ENCODE results near the gene FREY1.

DNA sequence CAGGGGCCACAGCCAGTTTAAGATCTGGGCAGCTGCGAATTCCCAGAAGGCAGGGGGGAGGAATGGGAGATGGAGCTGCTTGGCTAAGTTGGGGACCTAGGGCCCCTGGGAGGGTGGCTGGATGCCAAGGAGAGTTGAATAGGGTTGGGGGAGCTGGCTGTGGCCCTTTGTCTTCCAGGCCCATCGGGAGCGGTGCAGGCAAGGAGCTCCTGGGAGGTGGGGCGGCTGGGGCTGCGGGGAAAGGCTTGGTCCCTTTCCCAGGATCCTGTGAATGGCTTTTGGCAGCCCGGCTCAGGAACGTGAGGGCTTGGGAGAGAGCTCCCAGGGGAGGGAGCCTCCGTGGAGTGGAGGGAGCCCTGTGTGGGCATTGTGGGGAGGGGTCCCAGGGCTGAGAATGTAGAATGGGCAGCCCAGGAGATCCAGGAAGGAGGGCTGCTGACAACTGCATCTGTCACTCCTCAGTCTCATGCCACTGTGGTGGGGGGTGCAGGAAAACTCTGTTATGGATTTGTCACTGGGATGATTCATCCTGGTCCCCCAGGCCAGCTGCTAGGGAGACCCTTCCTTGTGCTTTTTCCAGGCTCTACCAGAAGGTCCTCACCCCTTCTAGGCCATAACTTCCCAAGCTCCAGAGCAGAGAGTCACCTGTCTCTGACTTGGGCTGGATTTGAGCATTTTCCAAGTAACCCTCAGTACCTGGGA is 6.0 kb downstream of the FREY1 start:
- TF ChIP-seq CEBPB (IDR thresholded peaks at IDR 0.05) (no peak), NFIC (IDR thresholded peaks at IDR 0.05) (no peak), FOXM1 (IDR thresholded peaks at IDR 0.05; ENCODE audit: borderline replicate concordance, low read depth) (no peak), EP300 (IDR thresholded peaks at IDR 0.05; ENCODE audit: borderline replicate concordance) (no peak), RAD21 (IDR thresholded peaks at IDR 0.05; ENCODE audit: low read depth) (no peak), YY1 (IDR thresholded peaks at IDR 0.05; ENCODE audit: low read depth) (no peak), ZBTB7A (IDR thresholded peaks at IDR 0.05; ENCODE audit: low read depth) (no peak), EGR1 (IDR thresholded peaks at IDR 0.05) (no peak)
- TF ChIP-seq, protein P1, sequence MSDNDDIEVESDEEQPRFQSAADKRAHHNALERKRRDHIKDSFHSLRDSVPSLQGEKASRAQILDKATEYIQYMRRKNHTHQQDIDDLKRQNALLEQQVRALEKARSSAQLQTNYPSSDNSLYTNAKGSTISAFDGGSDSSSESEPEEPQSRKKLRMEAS (IDR thresholded peaks at IDR 0.05) = no peak
